HepG2 (cell line): Measurements from ENCODE around the gene PSMD2. TPM values are rescaled to one million over a fixed set of nuclear protein-coding genes. Genes with fewer than 3 reads are reported as not detected.
A peak's percentile ranks its signal among the peaks of the same experiment; 100 is the strongest.

Source experiments
- ATAC-seq: fragments of 200-7000 bp; cut with Tn5 transposase; 3 replicates; pipeline ENCODE4 v1.9.1; 2020; ENCODE audit warnings: mild to moderate bottlenecking, moderate library complexity
- BruUV-seq: library from RNA; stranded (reverse); fragments of 400-500 nt; replicated peaks from 2 replicates; lab custom pipeline; 2021; lab: Mats Ljungman, UMichigan
- CTCF ChIA-PET: fragments of 300-600 bp; formaldehyde crosslinking; extraction: SDS; loops from one replicate; lab custom pipeline; 2021; ENCODE audit warnings: low total read pairs, inconsistent platforms, low intra/inter-chr PET ratio; lab: Yijun Ruan, JAX
- POLR2A ChIA-PET: fragments of 350-600 bp; sonication (Branson Sonifier 250); formaldehyde crosslinking; loops from one replicate; lab custom pipeline; 2020; ENCODE audit warnings: antibody characterized with exemption, inconsistent platforms; lab: Yijun Ruan, JAX
- DNase-seq: peaks from one replicate; pipeline ENCODE4 v3.0.0-alpha.2; 2015; ENCODE audit warnings: low spot score
- FAIRE-seq: peaks from 3 replicates; lab custom pipeline; 2011; peaks lifted over from hg19 to GRCh38; lab: Jason Lieb, UNC
- H2AFZ ChIP-seq: one replicate; pipeline ENCODE4 v1.6.1; 2011; ENCODE audit warnings: low read length, inconsistent platforms
- H3K27ac ChIP-seq: fragments of 300-600 bp; 3 replicates; pipeline ENCODE4 v1.8.0; 2011; ENCODE audit warnings: mixed run types, mild to moderate bottlenecking, mixed read lengths, low read length, inconsistent platforms; ENCODE audit not compliant: insufficient read depth; ENCODE audit errors: extremely low read length
- H3K27me3 ChIP-seq, 2 experiments: fragments of 200-600 bp in 1 of 2; 2 replicates in 1 of 2; 3 replicates in 1 of 2; pipeline versions ENCODE4 v1.6.0 to v1.8.0; 2011; ENCODE audit warnings: low read length in 2 of 2, mild to moderate bottlenecking in 2 of 2, moderate library complexity in 2 of 2, inconsistent platforms in 1 of 2; ENCODE audit not compliant: insufficient read depth in 2 of 2, control insufficient read depth in 1 of 2
- H3K36me3 ChIP-seq, 2 experiments: fragments of 200-600 bp in 1 of 2; replicated peaks in 1 of 2; 2 replicates in 1 of 2; 3 replicates in 1 of 2; pipeline versions ENCODE4 v1.5.1 to v1.8.0; 2011; ENCODE audit warnings: low read length in 2 of 2, inconsistent platforms in 1 of 2; ENCODE audit not compliant: insufficient read depth in 2 of 2, control insufficient read depth in 1 of 2
- H3K4me1 ChIP-seq: 2 replicates; pipeline ENCODE4 v1.5.1; 2012; ENCODE audit warnings: low read length, inconsistent platforms; ENCODE audit not compliant: insufficient read depth
- H3K4me2 ChIP-seq: 2 replicates; pipeline ENCODE4 v1.6.0; 2011; ENCODE audit warnings: low read depth, low read length, inconsistent platforms
- H3K4me3 ChIP-seq, 3 experiments: fragments of 200-600 bp in 1 of 3; sonication (generic), shearing (Covaris generic) in 1 of 3; replicated peaks in 1 of 3; 2 replicates each; pipeline ENCODE4 v1.5.1; 2011 to 2016; ENCODE audit warnings: low read length in 3 of 3, inconsistent platforms in 2 of 3, low read depth in 2 of 3, mild to moderate bottlenecking in 2 of 3, control low read depth in 1 of 3, mixed read lengths in 1 of 3; ENCODE audit not compliant: insufficient read depth in 1 of 3
- H3K79me2 ChIP-seq: one replicate; pipeline ENCODE4 v1.6.1; 2011; ENCODE audit warnings: low read length, inconsistent platforms; ENCODE audit not compliant: insufficient read depth
- H3K9ac ChIP-seq: 2 replicates; pipeline ENCODE4 v1.6.0; 2011; ENCODE audit warnings: mild to moderate bottlenecking, low read depth, low read length, inconsistent platforms; ENCODE audit not compliant: insufficient read depth
- H3K9me3 ChIP-seq: 2 replicates; pipeline ENCODE4 v1.5.1; 2012; ENCODE audit warnings: mild to moderate bottlenecking, low read length
- H4K20me1 ChIP-seq: 2 replicates; pipeline ENCODE4 v1.6.0; 2011; ENCODE audit warnings: inconsistent platforms, mild to moderate bottlenecking, low read length, moderate library complexity; ENCODE audit not compliant: insufficient read depth
- AGO2 ChIP-seq: fragments of 200-400 bp; formaldehyde crosslinking; optimal IDR thresholded peaks from 2 replicates; pipeline ENCODE3; 2017; ENCODE audit warnings: mild to moderate bottlenecking, low read depth, low read length, moderate library complexity
- ETV5 ChIP-seq: IDR thresholded peaks from 2 replicates; pipeline ENCODE4 v1.6.1; 2018; ENCODE audit warnings: missing biosample characterization, missing genetic modification reagents, inconsistent platforms, borderline replicate concordance
- HNRNPL ChIP-seq: fragments of 200-400 bp; formaldehyde crosslinking; IDR thresholded peaks from 2 replicates; pipeline ENCODE4 v1.6.1; 2017; ENCODE audit warnings: mild to moderate bottlenecking, low read depth, low read length
- RBFOX2 ChIP-seq: fragments of 200-400 bp; formaldehyde crosslinking; IDR thresholded peaks from 2 replicates; pipeline ENCODE4 v1.6.1; 2017; ENCODE audit warnings: low read depth, mild to moderate bottlenecking, low read length
- RBM39 ChIP-seq: fragments of 200-400 bp; formaldehyde crosslinking; IDR thresholded peaks from one replicate; pipeline ENCODE4 v1.6.1; 2018; ENCODE audit warnings: antibody characterized with exemption, mild to moderate bottlenecking, low read depth, low read length; ENCODE audit not compliant: poor library complexity, severe bottlenecking
- SMARCE1 ChIP-seq: fragments of 450-650 bp; IDR thresholded peaks from 2 replicates; pipeline ENCODE4 v1.6.1; 2017; ENCODE audit warnings: borderline replicate concordance
- THYN1 ChIP-seq: sonication (generic); formaldehyde crosslinking; IDR thresholded peaks from 2 replicates; pipeline ENCODE4 v1.8.1; 2023; ENCODE audit warnings: low read depth, mild to moderate bottlenecking, moderate library complexity, missing genetic modification reagents, borderline replicate concordance
- ZNF207 ChIP-seq: fragments of 450-650 bp; IDR thresholded peaks from 2 replicates; pipeline ENCODE4 v1.6.1; 2016; ENCODE audit warnings: antibody characterized with exemption, borderline replicate concordance
- WGBS: methylation state at CpG from one replicate; pipeline ENCODE4 v1.1.6; 2017; ENCODE audit warnings: low lambda C conversion rate; 5-methylcytosine and 5-hydroxymethylcytosine counted together
- in situ Hi-C: cut with HindIII; loops from 2 replicates; pipeline ENCODE4 v1.10.0; 2017; ENCODE audit warnings: low pct_unique_long_range_greater_than_20kb; ENCODE audit not compliant: extremely low pct_ligation_motif_present
- intact Hi-C: fragments of 100-400 bp; cut with micrococcal nuclease; formaldehyde crosslinking; loops from one replicate; pipeline ENCODE4 v1.10.0; 2022; ENCODE audit not compliant: unreplicated experiment
- polyA plus RNA-seq, 8 experiments: library from polyadenylated mRNA; depleted of rRNA in 3 of 8; stranded (reverse) in 7 of 8; unstranded in 1 of 8; fragments of >200 nt; fragmentation: Illumina TruSeq in 4 of 8; extraction: Trizol in 4 of 8; gene quantifications; 2 replicates each; pipeline versions ENCODE4 v1.2.1 to v1.2.3, GENCODE V29; 2011 to 2016; ENCODE audit warnings: low read depth in 4 of 8, missing spikeins in 1 of 8, mixed read lengths in 1 of 8; ENCODE audit not compliant: insufficient read depth in 1 of 8
- total RNA-seq, 5 experiments: library from RNA; depleted of rRNA; stranded (reverse); fragments of >200 nt; fragmentation: Illumina TruSeq; extraction: Trizol; gene quantifications; 2 replicates each; pipeline ENCODE4 v1.2.3, GENCODE V29; 2016; ENCODE audit warnings: low read depth in 1 of 5

Gene PSMD2
- total and polyA plus RNA-seq, 2 of the 13 experiments (the other 11 are each of a cell fraction or from before 2014, with no cell fraction given) = 125 to 200 TPM

- H3K27me3 ChIP-seq = no peaks in the 10 kb centered on the region
- H3K4me1 ChIP-seq = peaks cover 11% of the 10 kb centered on the region
- H3K4me2 ChIP-seq = no peak overlapping the region
- H3K27ac ChIP-seq = no peak overlapping the region
- ATAC-seq = no peak
- H3K4me3 ChIP-seq = no peak overlapping the region
- no peak for DNase-seq
- ChIA-PET CTCF (no interaction called here), POLR2A (no interaction called here)
- peaks cover 4 to 16% of the 10 kb centered on the region in 2 experiments; a peak in 4 of 5 replicates for H3K36me3 ChIP-seq
- WGBS = 88% methylated on average over 4 of the region's 5 CpGs
- peak; percentile 72 for TF ChIP-seq AGO2
- TF ChIP-seq ZNF207 = no peak
- no peak for TF ChIP-seq SMARCE1
- H3K9ac ChIP-seq = no peak overlapping the region
- H4K20me1 ChIP-seq = no peaks in the 10 kb centered on the region
- no peak overlapping the region for H2AFZ ChIP-seq
- H3K79me2 ChIP-seq = no peaks in the 10 kb centered on the region
- intact Hi-C loops = no loop called here
- no peaks in the 10 kb centered on the region for H3K9me3 ChIP-seq
- no TSS peak for BruUV-seq
- in situ Hi-C loops = no loop called here
- FAIRE-seq = no peak
Measured at GRCh38 chr3:184343200-184343876, 44.3 kb downstream of the PSMD2 start.

DNA sequence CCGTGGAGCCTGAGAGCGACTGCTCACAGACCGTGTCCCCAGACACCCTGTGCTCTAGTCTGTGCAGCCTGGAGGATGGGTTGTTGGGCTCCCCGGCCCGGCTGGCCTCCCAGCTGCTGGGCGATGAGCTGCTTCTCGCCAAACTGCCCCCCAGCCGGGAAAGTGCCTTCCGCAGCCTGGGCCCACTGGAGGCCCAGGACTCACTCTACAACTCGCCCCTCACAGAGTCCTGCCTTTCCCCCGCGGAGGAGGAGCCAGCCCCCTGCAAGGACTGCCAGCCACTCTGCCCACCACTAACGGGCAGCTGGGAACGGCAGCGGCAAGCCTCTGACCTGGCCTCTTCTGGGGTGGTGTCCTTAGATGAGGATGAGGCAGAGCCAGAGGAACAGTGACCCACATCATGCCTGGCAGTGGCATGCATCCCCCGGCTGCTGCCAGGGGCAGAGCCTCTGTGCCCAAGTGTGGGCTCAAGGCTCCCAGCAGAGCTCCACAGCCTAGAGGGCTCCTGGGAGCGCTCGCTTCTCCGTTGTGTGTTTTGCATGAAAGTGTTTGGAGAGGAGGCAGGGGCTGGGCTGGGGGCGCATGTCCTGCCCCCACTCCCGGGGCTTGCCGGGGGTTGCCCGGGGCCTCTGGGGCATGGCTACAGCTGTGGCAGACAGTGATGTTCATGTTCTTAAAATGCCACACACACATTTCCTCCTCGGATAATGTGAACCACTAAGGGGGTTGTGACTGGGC, 45.7 kb downstream of the PSMD2 start:
- Histone ChIP-seq H3K9ac (no peak overlapping the region), H3K27me3 (no peaks in the 10 kb centered on the region), H3K27ac (no peak overlapping the region), H3K4me3 (no peak overlapping the region), H3K9me3 (no peaks in the 10 kb centered on the region), H3K36me3 (peaks cover 4 to 16% of the 10 kb centered on the region in 2 experiments; a peak in 4 of 5 replicates), H4K20me1 (no peaks in the 10 kb centered on the region), H3K4me1 (peaks cover 11% of the 10 kb centered on the region), H2AFZ (no peak overlapping the region), H3K79me2 (no peaks in the 10 kb centered on the region), H3K4me2 (no peak overlapping the region)
- ATAC-seq (no peak), DNase-seq (no peak), FAIRE-seq (no peak)
- in situ Hi-C loops = no loop called here
- no peak for TF ChIP-seq THYN1 (CRISPR knock-in tag)
- peak; percentile 49; the same call in 1 of the 2 replicates for TF ChIP-seq RBFOX2
- TF ChIP-seq AGO2 = peak; percentile 91
- no peak for TF ChIP-seq ETV5
- peak; percentile 37; the same call in 1 of the 2 replicates for TF ChIP-seq HNRNPL
- peak; percentile 43 for TF ChIP-seq RBM39
- ChIA-PET POLR2A (interaction anchor here (0.8 to 2.2 kb wide), 9 partner anchors 8 to 169 kb away, joined by 3 to 6 read pairs (median 4); partner anchors contain the start of genes FAM131A and POLR2H), CTCF (interaction anchor here (0.6 to 1.4 kb wide), 3 partner anchors 11 to 196 kb away, joined by 3 to 6 read pairs (median 4); no protein-coding TSS in a partner anchor)
- no TSS peak for BruUV-seq
- WGBS = 98% methylated on average over 13 of the region's 24 CpGs
- intact Hi-C loops = no loop called here
